Tibial artery (tissue), 4 donors: Measurements from ENCODE around the gene SDCCAG8.

Source experiments
- DNase-seq, 2 donors: peaks; one replicate each; pipeline ENCODE4 v3.0.0-alpha.2; 2019
- H3K27ac ChIP-seq, 2 donors: fragments of 200-600 bp; sonication (generic) in 1 of 2; 1 replicate in 1 of 2; 2 replicates in 1 of 2; pipeline ENCODE4 v1.5.1; 2018 to 2019; ENCODE audit warnings: mild to moderate bottlenecking in 1 of 2
- H3K27me3 ChIP-seq, 2 donors: fragments of 200-600 bp; sonication (generic) in 1 of 2; one replicate each; pipeline versions ENCODE4 v1.5.1 to v1.6.0; 2016 to 2019
- H3K36me3 ChIP-seq, 3 donors: fragments of 200-600 bp; sonication (generic) in 2 of 3; one replicate each; pipeline ENCODE4 v1.5.1; 2016 to 2019; ENCODE audit warnings: mild to moderate bottlenecking in 2 of 3
- H3K4me1 ChIP-seq, 4 donors: fragments of 200-600 bp; sonication (generic) in 2 of 4; 1 replicate in 3 of 4; 2 replicates in 1 of 4; pipeline ENCODE4 v1.5.1; 2016 to 2019
- H3K4me3 ChIP-seq, 2 donors: fragments of 200-600 bp; sonication (generic) in 1 of 2; 1 replicate in 1 of 2; 2 replicates in 1 of 2; pipeline ENCODE4 v1.5.1; 2018 to 2019; ENCODE audit warnings: mild to moderate bottlenecking in 2 of 2
- H3K9me3 ChIP-seq, 3 donors: fragments of 200-600 bp; sonication (generic) in 1 of 3; one replicate each; pipeline ENCODE4 v1.5.1; 2016 to 2019
- intact Hi-C: fragments of 100-400 bp; cut with DNase I; formaldehyde crosslinking; loops from one replicate; pipeline ENCODE4 v1.15.0; 2023; ENCODE audit warnings: low total_unique reads
- TF ChIP-seq, protein P1 (sequence below), 2 experiments: fragments of 200-600 bp in 1 of 2; fragments of 450-650 bp in 1 of 2; IDR thresholded peaks; one replicate each; pipeline ENCODE4 v1.5.1; 2017 to 2019; ENCODE audit warnings: antibody characterized with exemption in 2 of 2, mild to moderate bottlenecking in 1 of 2, moderate library complexity in 1 of 2

SDCCAG8 gene

DNA sequence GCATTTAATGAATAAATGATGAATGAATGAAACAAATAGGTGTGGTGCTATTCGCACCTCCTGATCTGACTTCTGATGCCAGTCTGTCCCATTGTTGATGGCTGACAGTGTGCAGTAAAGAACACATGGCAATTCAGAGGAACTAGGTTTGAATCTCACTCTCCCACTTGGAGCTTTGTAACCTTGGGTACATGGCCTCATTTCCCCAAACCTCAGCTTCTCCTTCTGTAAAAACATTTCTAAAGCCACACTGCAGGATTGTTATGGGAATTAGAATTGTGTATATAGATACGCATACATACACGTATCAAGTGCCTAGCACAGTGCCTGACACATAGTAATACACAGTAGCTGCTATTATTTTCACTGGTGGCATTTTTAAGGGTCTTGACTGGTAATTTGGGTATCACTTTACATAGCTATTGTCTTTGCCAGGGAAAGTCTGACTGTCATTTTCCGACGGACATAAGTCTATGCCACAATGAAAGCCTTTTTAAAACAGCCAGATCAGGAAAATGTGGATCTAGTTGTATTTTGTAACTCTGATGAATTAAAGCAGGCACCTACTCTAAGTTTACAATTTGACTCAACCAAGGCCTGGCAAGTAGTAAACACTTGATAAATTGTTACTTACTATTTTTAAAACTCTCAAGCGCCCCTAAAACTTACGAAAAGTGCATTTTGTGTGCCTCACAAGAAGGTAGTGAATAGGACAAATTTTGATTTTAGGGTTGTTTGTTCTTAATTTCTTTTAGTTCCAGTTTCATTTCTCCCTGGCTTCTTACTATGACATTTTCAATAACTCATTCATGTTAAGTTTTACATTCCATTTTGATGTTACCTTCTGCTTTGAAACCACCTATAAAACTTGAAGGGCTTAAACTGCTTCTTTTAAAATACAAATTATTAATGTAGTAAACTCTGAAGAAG, 164.4 kb downstream of the SDCCAG8 start:
- DNase-seq, result no peak
- Histone ChIP-seq H3K9me3 (no peaks in the 10 kb centered on the region), H3K4me1 (no peaks in the 10 kb centered on the region), H3K4me3 (no peak overlapping the region), H3K36me3 (peaks cover 5 to 16% (median 9%) of the 10 kb centered on the region in 3 donors), H3K27me3 (no peaks in the 10 kb centered on the region), H3K27ac (no peak overlapping the region)
- intact Hi-C loops, result no loop called here
- TF ChIP-seq, protein P1, sequence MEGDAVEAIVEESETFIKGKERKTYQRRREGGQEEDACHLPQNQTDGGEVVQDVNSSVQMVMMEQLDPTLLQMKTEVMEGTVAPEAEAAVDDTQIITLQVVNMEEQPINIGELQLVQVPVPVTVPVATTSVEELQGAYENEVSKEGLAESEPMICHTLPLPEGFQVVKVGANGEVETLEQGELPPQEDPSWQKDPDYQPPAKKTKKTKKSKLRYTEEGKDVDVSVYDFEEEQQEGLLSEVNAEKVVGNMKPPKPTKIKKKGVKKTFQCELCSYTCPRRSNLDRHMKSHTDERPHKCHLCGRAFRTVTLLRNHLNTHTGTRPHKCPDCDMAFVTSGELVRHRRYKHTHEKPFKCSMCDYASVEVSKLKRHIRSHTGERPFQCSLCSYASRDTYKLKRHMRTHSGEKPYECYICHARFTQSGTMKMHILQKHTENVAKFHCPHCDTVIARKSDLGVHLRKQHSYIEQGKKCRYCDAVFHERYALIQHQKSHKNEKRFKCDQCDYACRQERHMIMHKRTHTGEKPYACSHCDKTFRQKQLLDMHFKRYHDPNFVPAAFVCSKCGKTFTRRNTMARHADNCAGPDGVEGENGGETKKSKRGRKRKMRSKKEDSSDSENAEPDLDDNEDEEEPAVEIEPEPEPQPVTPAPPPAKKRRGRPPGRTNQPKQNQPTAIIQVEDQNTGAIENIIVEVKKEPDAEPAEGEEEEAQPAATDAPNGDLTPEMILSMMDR (IDR thresholded peaks at IDR 0.05), result no peak

DNA sequence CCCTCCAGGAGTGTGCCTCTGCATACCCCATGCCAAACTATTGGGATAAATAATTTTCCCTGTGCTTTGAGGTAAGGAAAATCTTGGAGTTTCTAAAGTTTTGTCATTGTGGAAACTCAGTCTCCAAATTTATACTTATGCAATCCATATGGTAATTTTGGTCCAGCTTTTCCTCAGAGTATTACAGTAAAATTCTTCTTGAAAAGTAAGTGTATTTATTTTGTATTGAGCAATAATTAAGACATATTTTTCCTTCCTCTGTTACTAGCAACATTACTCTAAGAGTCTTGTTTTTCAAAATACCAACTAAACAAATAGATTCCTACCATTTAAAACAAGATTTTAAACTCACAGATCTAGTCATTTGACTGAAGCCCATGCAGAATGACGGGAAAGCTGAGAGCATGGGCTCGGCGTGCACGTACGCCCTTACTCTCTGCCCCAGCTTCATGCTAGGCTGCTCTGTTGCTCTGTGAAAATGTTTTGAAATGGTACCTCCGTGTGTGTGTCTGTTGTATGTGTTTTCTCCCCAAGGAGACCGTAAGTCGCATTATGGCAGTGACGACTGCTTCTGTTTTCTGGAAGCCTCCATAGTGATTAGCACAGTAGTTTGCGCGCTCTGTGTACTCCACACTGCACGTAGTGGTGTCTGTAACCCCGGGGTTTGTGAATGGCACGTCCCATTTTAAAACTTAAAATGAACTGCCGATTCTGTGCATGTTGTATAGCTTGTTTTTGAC, 165.3 kb downstream of the SDCCAG8 start:
- intact Hi-C loops, result no loop called here
- no peak for DNase-seq
- Histone ChIP-seq H3K27ac (no peak overlapping the region), H3K4me3 (no peak overlapping the region), H3K36me3 (peaks cover 0 to 7% (median 2%) of the 10 kb centered on the region in 3 donors), H3K27me3 (no peaks in the 10 kb centered on the region), H3K4me1 (no peaks in the 10 kb centered on the region), H3K9me3 (no peaks in the 10 kb centered on the region)
- TF ChIP-seq, protein P1 (IDR thresholded peaks at IDR 0.05), result no peak

DNA sequence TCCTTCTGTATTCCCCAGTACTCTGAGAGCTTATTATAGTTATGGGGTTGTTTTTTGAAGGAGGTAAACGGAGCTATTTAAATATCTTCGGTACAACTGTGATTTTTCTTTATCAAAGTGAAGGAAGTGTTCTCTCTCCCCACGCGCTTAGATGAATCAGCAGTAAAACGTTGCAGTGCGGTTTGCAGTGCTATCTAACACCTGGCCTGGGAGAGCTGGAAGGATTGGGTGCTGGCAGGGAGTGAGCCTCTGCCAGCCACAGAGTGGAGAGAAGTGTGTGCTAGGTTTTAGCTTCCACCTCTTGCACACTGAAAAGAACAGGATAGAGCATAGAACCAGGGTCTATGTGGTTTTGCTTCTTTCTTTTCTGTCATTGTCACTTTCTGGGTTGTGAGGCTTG, 165.9 kb downstream of the SDCCAG8 start:
- no peak for DNase-seq
- TF ChIP-seq, protein P1 (IDR thresholded peaks at IDR 0.05), result no peak
- Histone ChIP-seq H3K36me3 (peaks cover 0 to 6% (median 5%) of the 10 kb centered on the region in 3 donors), H3K9me3 (no peaks in the 10 kb centered on the region), H3K4me1 (no peaks in the 10 kb centered on the region), H3K27ac (no peak overlapping the region), H3K27me3 (no peaks in the 10 kb centered on the region), H3K4me3 (no peak overlapping the region)
- intact Hi-C loops, result no loop called here

DNA sequence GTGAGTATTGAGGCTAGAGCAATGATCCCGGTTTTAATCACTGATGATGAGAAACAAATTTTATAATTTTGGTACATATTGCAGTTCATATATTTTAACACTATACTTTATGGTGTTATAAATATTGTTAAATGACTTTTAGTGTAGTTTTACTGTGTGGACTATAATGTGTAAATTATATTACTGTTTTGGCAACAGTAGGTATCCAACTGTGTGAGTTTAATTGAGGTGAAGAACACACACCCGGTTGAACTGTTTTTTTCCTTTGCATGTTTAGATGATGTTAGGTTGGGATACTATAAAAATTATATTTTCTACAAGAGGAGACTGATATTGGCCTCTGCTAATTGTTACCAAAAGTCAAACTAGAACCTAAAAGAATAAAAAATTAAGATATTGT, 166.5 kb downstream of the SDCCAG8 start:
- H3K36me3 ChIP-seq, result peaks cover under 1 to 11% (median 10%) of the 10 kb centered on the region in 3 donors
- H3K4me1 ChIP-seq, result no peaks in the 10 kb centered on the region
- no peaks in the 10 kb centered on the region for H3K9me3 ChIP-seq
- H3K4me3 ChIP-seq, result no peak overlapping the region
- no peaks in the 10 kb centered on the region for H3K27me3 ChIP-seq
- intact Hi-C loops, result no loop called here
- H3K27ac ChIP-seq, result no peak overlapping the region
- DNase-seq, result no peak
- TF ChIP-seq, protein P1 (IDR thresholded peaks at IDR 0.05), result no peak

DNA sequence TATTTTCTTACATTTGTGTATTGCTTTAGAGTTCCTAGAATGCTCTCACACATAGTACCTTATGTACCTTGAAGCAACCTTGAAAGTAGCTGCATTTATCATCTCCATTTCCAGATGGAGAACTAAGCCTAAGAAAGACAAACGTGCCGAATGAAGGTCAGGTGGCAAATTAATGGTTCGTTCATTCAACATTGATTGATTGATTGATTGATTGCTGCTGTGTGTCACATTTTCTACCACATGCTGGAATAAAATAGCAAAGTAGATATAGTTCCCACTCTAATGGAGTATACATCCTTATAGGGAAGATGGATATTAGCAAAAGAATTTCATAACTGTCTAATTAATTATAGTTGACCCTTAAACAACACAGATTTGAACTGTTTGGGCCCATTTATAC, 172.2 kb downstream of the SDCCAG8 start:
- H3K9me3 ChIP-seq, result no peaks in the 10 kb centered on the region
- H3K27ac ChIP-seq, result no peak overlapping the region
- no peak overlapping the region for H3K4me3 ChIP-seq
- peaks cover 12 to 24% (median 24%) of the 10 kb centered on the region in 3 donors for H3K36me3 ChIP-seq
- no peaks in the 10 kb centered on the region for H3K27me3 ChIP-seq
- TF ChIP-seq, protein P1 (IDR thresholded peaks at IDR 0.05), result no peak
- intact Hi-C loops, result no loop called here
- H3K4me1 ChIP-seq, result peaks cover 0 to 3% (median 0%) of the 10 kb centered on the region in 4 donors
- DNase-seq, result no peak
